SU-DHL-6 (cell line): ENCODE results near the gene NTSR1.

Source experiments
- H2AFZ ChIP-seq: fragments of 200-600 bp; sonication (generic); 2 replicates; pipeline ENCODE4 v1.6.1; 2014; ENCODE audit warnings: low read depth, mild to moderate bottlenecking, moderate library complexity, mixed read lengths, antibody characterized with exemption, low read length; ENCODE audit not compliant: severe bottlenecking
- H3F3A ChIP-seq: fragments of 200-600 bp; shearing (Covaris generic); 2 replicates; pipeline ENCODE4 v1.6.0; 2016; ENCODE audit warnings: antibody characterized with exemption, mild to moderate bottlenecking; ENCODE audit not compliant: insufficient read depth
- H3K27ac ChIP-seq: fragments of 200-600 bp; sonication (generic); 2 replicates; pipeline ENCODE4 v1.5.1; 2016; ENCODE audit warnings: low read depth, mild to moderate bottlenecking, low read length, moderate library complexity, mixed read lengths
- H3K27me3 ChIP-seq: fragments of 200-600 bp; sonication (generic), shearing (Covaris generic); 2 replicates; pipeline ENCODE4 v1.6.0; 2014; ENCODE audit warnings: mild to moderate bottlenecking, low read length
- H3K36me3 ChIP-seq: fragments of 200-600 bp; sonication (generic); 2 replicates; pipeline ENCODE4 v1.6.1; 2014; ENCODE audit warnings: mild to moderate bottlenecking, low read length, mixed read lengths
- H3K4me2 ChIP-seq: fragments of 300-600, 200-600 bp; shearing (Covaris generic), sonication (generic); 2 replicates; pipeline ENCODE4 v1.6.0; 2014; ENCODE audit warnings: low read length, low read depth, mild to moderate bottlenecking; ENCODE audit not compliant: poor library complexity, severe bottlenecking
- H3K4me3 ChIP-seq: fragments of 200-600 bp; sonication (generic); 2 replicates; pipeline ENCODE4 v1.5.1; 2014; ENCODE audit warnings: antibody characterized with exemption, low read length, mild to moderate bottlenecking, mixed read lengths; ENCODE audit not compliant: insufficient read depth, poor library complexity, severe bottlenecking
- H3K79me2 ChIP-seq: fragments of 200-600 bp; sonication (generic); 2 replicates; pipeline ENCODE4 v1.6.1; 2014; ENCODE audit warnings: mild to moderate bottlenecking, low read length, moderate library complexity; ENCODE audit not compliant: insufficient read depth
- H3K9ac ChIP-seq: fragments of 200-600 bp; sonication (generic); 2 replicates; pipeline ENCODE4 v1.7.0; 2014; ENCODE audit warnings: mild to moderate bottlenecking, low read length
- H3K9me2 ChIP-seq: fragments of 200-600 bp; sonication (generic); replicated peaks from 2 replicates; pipeline ENCODE4 v1.6.1; 2014; ENCODE audit warnings: low read length; ENCODE audit not compliant: insufficient read depth
- H3K9me3 ChIP-seq: fragments of 200-600 bp; sonication (generic); 2 replicates; pipeline ENCODE4 v1.6.1; 2014; ENCODE audit warnings: low read length, mixed read lengths; ENCODE audit not compliant: insufficient read depth
- H4K20me1 ChIP-seq: fragments of 200-600 bp; sonication (generic); 2 replicates; pipeline ENCODE4 v1.6.1; 2014; ENCODE audit warnings: low read depth, mild to moderate bottlenecking, antibody characterized with exemption, low read length, moderate library complexity, mixed read lengths
- CTCF ChIP-seq: fragments of 200-600 bp; sonication (generic); IDR thresholded peaks from one replicate; pipeline ENCODE4 v1.5.1; 2017; ENCODE audit warnings: antibody characterized with exemption, mild to moderate bottlenecking, low read length, moderate library complexity; ENCODE audit not compliant: insufficient read depth, poor library complexity, severe bottlenecking
- EZH2phosphoT487 ChIP-seq: fragments of 200-600 bp; sonication (generic), shearing (Covaris generic); conservative IDR thresholded peaks from 2 replicates; pipeline ENCODE4 v1.6.1; 2018; ENCODE audit warnings: mild to moderate bottlenecking, antibody characterized with exemption, low read length, moderate library complexity, mixed read lengths

The NTSR1 gene

GRCh38 chr20:62689861-62690260 is 18.8 kb upstream of the NTSR1 start:
- Histone ChIP-seq H3K27me3 (no peaks in the 10 kb centered on the region), H2AFZ (no peak overlapping the region), H3K36me3 (no peaks in the 10 kb centered on the region), H3K27ac (no peak overlapping the region), H3K9ac (no peak overlapping the region), H3F3A (no peaks in the 10 kb centered on the region), H3K4me3 (no peak overlapping the region), H4K20me1 (no peaks in the 10 kb centered on the region), H3K4me2 (no peak overlapping the region), H3K9me3 (no peaks in the 10 kb centered on the region), H3K9me2 (no peaks in the 10 kb centered on the region), H3K79me2 (no peaks in the 10 kb centered on the region)
- TF ChIP-seq CTCF, result no peak
- no peak for TF ChIP-seq EZH2phosphoT487

- H3K36me3 ChIP-seq, result no peaks in the 10 kb centered on the region
- H3K27me3 ChIP-seq, result no peaks in the 10 kb centered on the region
- no peaks in the 10 kb centered on the region for H3K9me2 ChIP-seq
- no peak overlapping the region for H3K4me2 ChIP-seq
- no peak overlapping the region for H3K4me3 ChIP-seq
- no peaks in the 10 kb centered on the region for H3K9me3 ChIP-seq
- TF ChIP-seq CTCF, result no peak
- TF ChIP-seq EZH2phosphoT487, result no peak
- no peaks in the 10 kb centered on the region for H3F3A ChIP-seq
- H2AFZ ChIP-seq, result no peak overlapping the region
- H3K9ac ChIP-seq, result no peak overlapping the region
- no peak overlapping the region for H3K27ac ChIP-seq
- H3K79me2 ChIP-seq, result no peaks in the 10 kb centered on the region
- no peaks in the 10 kb centered on the region for H4K20me1 ChIP-seq
Measured at GRCh38 chr20:62690261-62690820, 18.3 kb upstream of the NTSR1 start.

GRCh38 chr20:62691487-62691886 is 17.1 kb upstream of the NTSR1 start:
- no peak overlapping the region for H3K4me3 ChIP-seq
- no peaks in the 10 kb centered on the region for H3F3A ChIP-seq
- no peak overlapping the region for H3K27ac ChIP-seq
- no peaks in the 10 kb centered on the region for H3K9me2 ChIP-seq
- H3K9me3 ChIP-seq, result no peaks in the 10 kb centered on the region
- H3K4me2 ChIP-seq, result no peak overlapping the region
- H3K9ac ChIP-seq, result no peak overlapping the region
- TF ChIP-seq EZH2phosphoT487 (no peak), CTCF (no peak)
- no peak overlapping the region for H2AFZ ChIP-seq
- H3K36me3 ChIP-seq, result no peaks in the 10 kb centered on the region
- H4K20me1 ChIP-seq, result no peaks in the 10 kb centered on the region
- no peaks in the 10 kb centered on the region for H3K79me2 ChIP-seq
- H3K27me3 ChIP-seq, result no peaks in the 10 kb centered on the region
